GM12801 (cell line): ENCODE data around the gene RFNG.

Source experiments
- TF ChIP-seq, protein P1 (sequence below): IDR thresholded peaks from one replicate; pipeline ENCODE4 v1.5.1; 2011; ENCODE audit warnings: control low read depth; ENCODE audit not compliant: insufficient read length; ENCODE audit errors: extremely low read depth

Gene RFNG

DNA sequence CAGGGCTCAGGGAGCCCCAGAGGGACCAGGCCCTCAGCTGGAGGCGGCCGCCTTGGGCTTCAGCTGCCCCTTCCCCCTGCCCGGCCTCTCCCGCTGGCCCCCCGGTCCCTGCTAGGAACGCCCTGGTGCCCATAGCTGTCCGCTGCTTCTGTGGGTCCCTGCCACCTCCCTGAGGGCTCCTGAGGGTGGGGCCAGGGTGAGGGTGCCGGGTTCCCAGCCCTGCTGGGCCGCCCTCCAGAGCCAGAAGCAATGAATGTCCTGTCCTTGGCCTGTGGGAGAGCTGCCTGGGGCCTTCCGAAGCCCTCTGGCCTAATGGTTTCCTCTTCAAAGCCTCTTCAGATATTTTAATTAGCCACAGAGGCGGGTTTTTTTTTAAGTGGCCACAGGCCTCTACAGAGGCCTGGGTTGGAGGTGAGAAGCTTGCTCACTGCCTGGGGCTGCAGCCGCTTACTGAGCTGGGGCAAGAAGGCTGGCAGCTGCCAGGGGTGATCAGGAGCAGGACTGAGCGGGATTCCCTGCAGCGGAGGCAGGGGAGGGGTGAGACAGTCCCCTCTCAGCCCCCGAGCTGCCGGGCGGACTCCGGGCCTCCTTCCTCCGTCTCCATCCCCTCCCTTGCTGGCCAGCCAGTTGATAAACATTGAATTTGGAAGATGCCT lies 38.8 kb downstream of the RFNG start:
- TF ChIP-seq, protein P1, sequence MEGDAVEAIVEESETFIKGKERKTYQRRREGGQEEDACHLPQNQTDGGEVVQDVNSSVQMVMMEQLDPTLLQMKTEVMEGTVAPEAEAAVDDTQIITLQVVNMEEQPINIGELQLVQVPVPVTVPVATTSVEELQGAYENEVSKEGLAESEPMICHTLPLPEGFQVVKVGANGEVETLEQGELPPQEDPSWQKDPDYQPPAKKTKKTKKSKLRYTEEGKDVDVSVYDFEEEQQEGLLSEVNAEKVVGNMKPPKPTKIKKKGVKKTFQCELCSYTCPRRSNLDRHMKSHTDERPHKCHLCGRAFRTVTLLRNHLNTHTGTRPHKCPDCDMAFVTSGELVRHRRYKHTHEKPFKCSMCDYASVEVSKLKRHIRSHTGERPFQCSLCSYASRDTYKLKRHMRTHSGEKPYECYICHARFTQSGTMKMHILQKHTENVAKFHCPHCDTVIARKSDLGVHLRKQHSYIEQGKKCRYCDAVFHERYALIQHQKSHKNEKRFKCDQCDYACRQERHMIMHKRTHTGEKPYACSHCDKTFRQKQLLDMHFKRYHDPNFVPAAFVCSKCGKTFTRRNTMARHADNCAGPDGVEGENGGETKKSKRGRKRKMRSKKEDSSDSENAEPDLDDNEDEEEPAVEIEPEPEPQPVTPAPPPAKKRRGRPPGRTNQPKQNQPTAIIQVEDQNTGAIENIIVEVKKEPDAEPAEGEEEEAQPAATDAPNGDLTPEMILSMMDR: no peak

DNA sequence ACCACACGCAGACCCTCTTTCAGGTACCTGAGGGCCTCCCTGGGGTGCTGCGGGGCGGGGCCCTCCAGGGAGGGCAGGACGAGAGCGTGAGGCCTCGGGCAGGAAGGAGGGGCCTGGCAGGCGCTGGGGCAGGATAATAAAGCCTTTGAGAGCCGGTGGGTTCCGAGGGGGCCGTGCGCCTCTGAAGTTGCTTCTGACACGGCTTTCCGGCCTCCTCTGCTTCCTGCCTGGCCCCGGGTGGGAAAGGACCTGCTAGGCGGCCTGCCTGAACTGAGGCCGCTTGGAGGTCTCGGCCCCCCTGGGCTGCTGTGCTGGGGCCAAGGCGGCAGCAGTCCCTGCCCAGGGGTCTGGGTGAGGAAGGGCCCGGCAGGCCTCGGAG lies 39.4 kb downstream of the RFNG start:
- TF ChIP-seq, protein P1: no peak

DNA sequence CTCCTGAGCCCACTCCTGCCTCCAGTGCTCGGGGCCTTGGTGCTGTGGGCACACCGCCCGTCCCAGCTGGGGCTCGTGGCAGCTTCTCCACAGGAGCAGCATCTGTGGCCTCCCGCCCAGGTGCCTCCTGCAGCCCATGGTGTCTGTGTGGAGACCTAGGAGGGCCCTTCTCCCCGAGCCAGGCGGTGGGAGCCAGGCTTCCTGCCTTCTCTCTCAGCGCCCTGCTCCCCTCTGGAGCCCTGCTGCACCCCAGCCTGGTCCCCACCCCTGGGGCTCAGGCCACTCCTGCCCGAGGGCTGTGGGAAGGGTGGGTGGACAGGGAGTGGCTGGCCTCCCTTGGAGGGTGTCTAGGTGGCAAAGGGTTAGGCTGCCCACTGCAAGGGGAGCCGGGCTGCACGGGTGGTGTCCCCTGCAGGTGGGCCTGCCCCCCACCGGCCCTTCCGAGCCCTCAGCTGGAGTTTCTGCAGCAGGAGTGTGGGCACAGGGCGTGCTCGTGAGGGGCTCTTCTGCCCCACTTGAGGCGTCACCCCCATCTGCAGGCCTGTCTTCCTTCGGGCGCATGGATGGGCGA lies 39.9 kb downstream of the RFNG start:
- TF ChIP-seq, protein P1: no peak

DNA sequence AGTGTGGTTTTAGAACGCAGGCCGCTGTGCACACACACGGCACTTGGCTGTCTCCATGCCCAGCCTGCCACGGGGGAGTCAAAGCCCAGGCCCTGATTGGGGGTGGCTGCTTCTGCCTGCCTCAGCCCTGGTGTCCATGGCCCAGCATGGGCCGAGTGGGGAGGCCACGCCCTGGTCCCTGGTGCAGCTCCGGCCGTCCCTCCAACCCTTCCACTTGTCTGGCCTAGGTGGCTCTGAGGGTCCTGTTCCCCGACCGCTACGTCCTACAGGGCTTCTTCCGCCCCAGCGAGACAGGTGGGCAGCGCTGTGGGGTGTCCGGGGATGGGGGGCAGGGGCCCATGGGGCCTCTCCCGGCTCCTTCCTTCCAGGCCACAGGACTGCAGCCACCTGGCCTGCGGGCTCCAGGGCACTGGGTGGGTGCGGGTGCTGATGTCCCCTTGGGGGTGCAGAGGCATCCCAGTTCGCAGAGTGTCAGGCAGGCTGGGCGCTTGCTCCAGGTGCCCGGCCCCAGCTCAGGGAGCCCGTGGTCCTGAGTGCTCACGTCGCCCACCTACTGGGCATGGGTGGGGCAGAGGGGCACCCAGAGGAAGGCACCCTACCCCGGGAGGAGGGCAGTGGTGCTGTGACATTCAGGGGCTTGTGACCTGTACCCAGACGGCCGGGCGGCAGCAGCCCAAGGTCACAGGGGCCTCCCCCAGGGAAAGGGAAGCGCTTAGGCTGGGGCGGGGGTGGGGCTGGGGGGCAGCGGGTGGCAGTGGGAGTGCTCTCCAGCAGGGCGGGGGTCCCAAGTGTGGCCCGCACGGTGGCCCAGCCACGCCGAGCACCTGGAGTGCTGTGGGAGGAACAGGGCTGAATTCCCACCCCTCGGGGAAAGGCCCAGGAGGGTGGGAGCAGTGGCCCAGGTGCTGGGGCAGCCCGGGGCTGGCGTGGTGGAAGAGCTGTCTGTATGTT lies 40.8 kb downstream of the RFNG start:
- TF ChIP-seq, protein P1: no peak

DNA sequence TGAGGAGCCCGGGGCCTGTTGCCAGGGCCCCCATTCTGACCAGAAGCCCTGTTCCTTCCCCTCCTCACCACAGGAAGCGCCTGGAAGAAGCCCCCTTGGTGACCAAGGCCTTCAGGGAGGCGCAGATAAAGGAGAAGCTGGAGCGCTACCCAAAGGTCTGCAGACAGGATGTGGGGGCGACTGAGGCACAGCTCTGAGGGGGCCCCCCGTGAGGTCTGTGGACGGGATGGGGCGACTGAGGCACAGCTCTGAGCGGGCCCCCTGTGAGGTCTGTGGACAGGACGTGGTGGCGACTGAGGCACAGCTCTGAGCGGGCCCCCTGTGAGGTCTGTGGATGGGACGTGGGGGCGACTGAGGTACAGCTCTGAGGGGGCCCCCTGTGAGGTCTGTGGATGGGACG lies 42.2 kb downstream of the RFNG start:
- TF ChIP-seq, protein P1: no peak

DNA sequence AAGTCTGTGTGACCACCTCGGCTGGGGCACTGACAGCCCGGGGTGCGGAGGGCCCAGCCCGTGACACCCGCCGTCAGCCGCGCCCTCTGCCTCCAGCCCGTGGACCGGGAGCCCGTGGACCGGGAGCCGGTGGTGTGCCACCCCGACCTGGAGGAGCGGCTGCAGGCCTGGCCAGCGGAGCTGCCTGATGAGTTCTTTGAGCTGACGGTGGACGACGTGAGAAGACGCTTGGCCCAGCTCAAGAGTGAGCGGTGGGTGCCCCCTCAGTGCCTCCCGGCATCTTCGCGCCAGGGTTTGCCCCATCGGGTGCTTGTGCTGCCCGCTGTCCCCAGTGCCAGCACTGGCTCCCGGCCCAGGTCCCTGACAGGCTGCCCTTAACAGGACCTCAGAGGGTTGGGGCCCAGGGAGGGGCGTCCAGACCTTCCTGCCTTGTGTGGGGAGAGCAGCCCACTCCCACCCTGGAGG lies 42.6 kb downstream of the RFNG start:
- TF ChIP-seq, protein P1: no peak

DNA sequence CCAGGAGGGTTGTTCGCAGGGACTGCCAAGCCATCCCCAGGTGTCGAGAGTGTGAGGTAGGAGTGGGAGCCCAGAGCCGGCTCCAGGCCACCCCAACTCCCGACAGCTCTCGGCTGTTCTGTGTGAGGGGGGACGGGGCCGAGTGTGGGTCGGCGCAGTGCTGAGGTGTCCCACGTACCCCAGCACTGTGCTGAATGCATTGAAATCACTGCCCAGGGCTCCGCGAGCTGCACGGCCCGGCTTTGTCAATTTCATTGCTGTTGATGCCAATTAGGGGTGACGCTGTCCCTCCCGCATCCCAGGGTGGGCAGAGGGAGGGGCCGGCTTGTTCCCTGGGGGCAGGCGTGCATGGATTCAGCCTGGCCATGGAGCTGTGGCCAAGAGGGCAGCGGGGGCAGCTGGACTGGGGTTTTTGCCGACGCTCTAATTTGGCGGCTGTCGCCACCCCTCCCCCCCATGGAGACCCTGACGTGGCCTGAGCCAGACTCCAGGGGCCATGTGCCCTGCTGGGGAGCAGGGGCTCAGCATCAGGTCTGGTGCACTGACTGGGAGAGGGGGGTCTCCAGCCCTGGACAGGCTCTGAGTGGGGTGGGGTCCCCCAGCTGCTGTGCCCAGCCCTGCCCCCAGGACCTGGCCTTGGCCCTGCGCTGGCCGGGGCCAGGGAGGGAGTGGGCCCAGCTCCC lies 43.2 kb downstream of the RFNG start:
- TF ChIP-seq, protein P1: no peak
